Measurements from ENCODE around the gene OR2H2.

GRCh38 chr6:29576056-29576455 is 8.9 kb upstream of the OR2H2 start:
- TF ChIP-seq, protein P1, sequence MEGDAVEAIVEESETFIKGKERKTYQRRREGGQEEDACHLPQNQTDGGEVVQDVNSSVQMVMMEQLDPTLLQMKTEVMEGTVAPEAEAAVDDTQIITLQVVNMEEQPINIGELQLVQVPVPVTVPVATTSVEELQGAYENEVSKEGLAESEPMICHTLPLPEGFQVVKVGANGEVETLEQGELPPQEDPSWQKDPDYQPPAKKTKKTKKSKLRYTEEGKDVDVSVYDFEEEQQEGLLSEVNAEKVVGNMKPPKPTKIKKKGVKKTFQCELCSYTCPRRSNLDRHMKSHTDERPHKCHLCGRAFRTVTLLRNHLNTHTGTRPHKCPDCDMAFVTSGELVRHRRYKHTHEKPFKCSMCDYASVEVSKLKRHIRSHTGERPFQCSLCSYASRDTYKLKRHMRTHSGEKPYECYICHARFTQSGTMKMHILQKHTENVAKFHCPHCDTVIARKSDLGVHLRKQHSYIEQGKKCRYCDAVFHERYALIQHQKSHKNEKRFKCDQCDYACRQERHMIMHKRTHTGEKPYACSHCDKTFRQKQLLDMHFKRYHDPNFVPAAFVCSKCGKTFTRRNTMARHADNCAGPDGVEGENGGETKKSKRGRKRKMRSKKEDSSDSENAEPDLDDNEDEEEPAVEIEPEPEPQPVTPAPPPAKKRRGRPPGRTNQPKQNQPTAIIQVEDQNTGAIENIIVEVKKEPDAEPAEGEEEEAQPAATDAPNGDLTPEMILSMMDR (tag by site-specific recombination; IDR thresholded peaks at IDR 0.05): no peak
- TF ChIP-seq ZNF121 (tag by site-specific recombination; IDR thresholded peaks at IDR 0.05): no peak
- TF ChIP-seq ZNF768 (tag by site-specific recombination; IDR thresholded peaks at IDR 0.05): no peak
- no peak for TF ChIP-seq ZNF2 (tag by site-specific recombination; IDR thresholded peaks at IDR 0.05)
- TF ChIP-seq, protein P2, sequence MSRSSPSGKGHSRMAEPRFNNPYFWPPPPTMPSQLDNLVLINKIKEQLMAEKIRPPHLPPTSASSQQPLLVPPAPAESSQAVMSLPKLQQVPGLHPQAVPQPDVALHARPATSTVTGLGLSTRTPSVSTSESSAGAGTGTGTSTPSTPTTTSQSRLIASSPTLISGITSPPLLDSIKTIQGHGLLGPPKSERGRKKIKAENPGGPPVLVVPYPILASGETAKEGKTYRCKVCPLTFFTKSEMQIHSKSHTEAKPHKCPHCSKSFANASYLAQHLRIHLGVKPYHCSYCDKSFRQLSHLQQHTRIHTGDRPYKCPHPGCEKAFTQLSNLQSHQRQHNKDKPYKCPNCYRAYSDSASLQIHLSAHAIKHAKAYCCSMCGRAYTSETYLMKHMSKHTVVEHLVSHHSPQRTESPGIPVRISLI (tag by site-specific recombination; IDR thresholded peaks at IDR 0.05): no peak
- TF ChIP-seq ZEB2 (tag by site-specific recombination; IDR thresholded peaks at IDR 0.05): no peak
- no peak for TF ChIP-seq ZNF138 (tag by site-specific recombination; IDR thresholded peaks at IDR 0.05; ENCODE audit: borderline replicate concordance)
- no peak for TF ChIP-seq ZNF10 (tag by site-specific recombination; IDR thresholded peaks at IDR 0.05)
- no peak for TF ChIP-seq ZNF48 (tag by site-specific recombination; IDR thresholded peaks at IDR 0.05)
- TF ChIP-seq ZNF654 (tag by site-specific recombination; IDR thresholded peaks at IDR 0.05; ENCODE audit: low read depth): no peak
- TF ChIP-seq PRDM10 (tag by site-specific recombination; IDR thresholded peaks at IDR 0.05): no peak
